UCSD-AML1 (cell line): ENCODE results near the gene ZNF600.
"Not testable (repeated sequence)": the region's sequence is repeated elsewhere in the genome, so short reads cannot be mapped to it uniquely, and the experiment has no call there.

Source experiments
- DNase-seq: peaks from one replicate; lab custom pipeline; 2025; ENCODE audit not compliant: unreplicated experiment; lab: John Stamatoyannopoulos, UW

Gene ZNF600

DNA sequence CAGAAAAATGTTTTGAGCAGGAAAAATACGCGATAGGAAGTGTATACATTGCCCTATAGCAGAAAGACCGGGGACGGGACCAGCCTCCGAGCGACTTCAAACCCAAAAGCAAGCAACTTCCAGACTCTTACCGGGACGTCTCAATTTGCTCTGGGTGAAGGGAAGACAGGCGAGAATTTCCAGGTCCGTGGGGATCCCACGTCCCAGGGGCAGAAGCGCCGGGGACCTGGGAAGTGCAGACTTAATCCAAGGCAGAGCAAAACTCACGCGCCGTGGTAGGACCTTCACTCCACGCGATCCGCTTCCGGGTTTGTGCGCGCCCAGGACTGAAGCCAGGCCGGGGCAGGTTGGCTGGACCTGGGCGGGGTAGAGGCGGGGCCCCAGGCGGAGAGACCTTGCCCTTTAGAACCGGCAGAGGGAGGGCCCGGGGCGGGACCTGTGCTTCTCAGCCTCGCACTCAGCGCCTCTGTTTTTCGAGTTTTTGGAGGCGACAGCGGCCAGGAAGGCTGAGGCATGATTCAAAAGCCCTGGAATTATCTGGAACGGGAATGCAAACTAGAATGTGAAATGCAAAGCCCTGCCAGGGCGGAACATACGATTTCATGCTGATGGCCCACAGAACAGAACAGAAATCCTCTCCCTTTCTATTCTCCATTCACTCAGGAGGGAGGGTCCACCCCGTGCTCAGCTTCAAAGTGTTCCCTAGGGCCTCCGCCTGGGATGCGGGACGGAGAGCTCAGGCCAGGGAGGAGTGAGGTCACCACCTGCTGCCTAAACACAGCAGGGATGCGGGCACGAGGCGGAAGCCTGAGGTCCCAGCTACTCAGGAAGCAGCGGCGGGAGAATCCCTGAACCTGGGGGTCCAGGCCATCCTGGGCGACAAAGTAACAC, at the start of gene ZNF600:
Gene ZNF600 (minus strand): TSS at position 328 of the 891 bp plus-strand sequence. CDS start 7,903 bp downstream, outside the sequence.
- peak; percentile 75 for DNase-seq

DNA sequence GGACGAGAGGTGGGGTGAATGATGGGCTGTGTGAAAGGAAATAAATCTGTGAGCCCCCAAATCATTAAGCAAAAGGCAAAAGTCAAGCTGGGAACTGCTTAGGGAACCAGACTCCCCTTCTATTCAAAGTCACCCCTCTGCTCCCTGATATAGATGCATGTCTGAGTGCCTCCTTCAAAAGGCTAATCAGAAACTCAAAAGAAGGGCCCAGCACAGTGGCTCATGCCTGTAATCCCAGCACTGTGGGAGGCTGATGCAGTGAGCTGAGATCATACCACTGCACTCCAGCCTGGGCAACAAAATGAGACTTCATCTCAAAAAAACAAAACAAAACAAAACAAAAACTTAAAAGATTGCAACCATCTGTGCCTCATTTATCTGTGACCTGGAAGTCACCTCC, 47.7 kb upstream of the ZNF600 start:
- DNase-seq = not testable (repeated sequence)

DNA sequence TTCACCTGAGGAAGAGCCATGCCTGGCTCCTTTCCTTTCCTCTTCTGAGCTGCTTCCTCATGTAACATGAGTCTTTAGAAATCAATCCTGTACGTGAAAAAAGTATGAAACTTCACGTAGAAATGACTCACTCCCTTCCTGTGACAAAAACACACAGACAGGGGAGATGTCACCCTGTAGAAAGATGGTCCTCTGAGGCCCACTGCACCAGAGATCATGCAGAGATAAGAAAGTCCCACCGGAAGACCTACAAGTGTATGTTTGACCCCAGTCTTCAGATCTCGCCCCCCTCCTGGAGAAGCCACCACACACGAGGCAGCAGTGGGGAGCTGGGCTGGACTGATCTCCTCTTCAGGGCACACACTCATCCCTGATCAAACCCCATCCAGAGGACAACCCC, 47.0 kb upstream of the ZNF600 start:
- not testable (repeated sequence) for DNase-seq

DNA sequence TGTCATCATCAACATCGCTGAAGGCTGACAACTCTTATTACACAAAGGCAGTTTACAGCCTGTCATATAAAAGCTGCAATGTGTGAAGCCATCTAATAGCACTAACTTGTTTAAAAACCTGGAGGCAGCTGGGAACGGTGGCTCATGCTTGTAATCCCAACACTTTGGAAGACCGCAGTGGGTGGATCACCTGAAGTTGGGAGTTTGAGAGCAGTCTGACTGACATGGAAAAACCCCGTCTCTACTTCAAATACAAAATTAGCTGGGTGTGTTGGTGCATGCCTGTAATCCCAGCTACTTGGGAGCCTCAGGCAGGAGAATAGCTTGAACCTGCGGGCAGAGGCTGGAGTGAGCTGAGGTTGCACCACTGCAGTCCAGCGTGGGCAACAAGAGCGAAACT, 43.3 kb upstream of the ZNF600 start:
- not testable (repeated sequence) for DNase-seq

DNA sequence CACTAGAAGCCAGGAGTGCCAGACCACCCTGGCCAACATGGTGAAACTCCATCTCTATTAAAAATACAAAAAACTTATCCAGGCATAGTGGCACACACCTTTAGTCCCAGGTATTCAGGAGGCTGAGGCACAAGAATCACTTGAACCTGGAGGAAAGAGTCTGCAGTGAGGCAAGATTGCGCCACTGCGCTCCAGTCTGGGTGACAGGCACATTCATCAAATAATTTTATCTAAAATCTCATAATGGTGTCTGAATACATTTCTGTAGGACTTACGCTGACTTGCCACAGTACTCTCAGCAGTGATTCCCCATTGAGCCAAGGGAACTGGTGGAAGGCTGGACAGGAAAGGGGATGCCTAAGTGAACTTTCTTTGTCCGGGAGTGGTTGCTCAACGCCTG, 39.2 kb upstream of the ZNF600 start:
- no peak for DNase-seq

DNA sequence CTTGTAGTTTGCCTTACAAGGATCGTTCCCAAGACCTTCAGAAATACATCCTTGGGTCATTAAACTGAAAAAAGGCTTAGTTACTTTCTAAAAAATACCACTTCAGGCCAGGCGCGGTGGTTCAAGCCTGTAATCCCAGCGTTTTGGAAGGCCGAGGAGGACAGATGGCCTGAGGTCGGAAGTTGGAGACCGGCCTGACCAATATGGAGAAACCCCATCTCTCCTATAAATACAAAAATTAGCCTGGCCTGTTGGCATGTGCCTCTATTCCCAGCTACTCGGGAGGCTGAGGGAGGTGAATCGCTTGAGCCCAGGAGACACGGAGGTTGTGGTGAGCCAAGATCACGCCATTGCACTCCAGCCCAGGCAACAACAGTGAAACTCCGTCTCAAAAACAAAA, 37.1 kb upstream of the ZNF600 start:
- DNase-seq = no peak

DNA sequence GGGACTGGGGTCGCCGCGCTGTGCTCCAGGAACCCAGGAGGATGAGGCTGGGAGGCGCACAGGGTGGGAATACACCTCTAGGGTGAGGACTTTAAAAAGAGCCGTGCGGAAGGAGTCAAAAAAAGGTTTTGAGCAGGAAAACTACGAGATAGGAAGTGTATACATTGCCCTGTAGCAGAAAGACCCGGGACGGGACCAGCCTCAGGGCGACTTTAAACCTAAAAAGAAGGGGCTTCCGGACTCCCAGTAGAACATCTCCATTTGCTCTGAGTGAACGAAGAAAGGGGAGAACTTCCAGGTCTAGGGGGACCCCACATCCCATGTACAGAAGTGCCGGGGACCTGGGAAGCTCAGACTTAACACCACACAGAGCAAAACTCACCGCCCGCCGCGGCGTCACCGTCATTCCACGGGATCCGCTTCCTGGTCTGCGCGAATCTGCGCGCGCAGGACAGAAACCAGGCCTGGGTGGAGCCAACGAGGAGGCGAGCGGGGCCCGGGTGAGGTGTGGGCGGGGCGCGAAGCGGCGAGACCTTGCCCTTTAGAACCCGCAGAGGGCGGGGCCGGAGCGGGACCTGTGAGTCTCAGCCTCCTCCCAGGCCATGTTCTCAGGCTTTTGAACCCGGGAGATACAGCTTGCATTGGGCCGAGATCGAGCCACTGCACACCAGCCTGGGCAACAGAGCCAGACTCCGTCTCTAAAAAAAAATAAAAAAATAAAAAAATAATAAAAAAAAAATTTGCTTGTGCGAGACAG, 34.8 kb upstream of the ZNF600 start, which contains the start of gene ZNF28:
Gene ZNF28 (minus strand): TSS at position 430 of the 757 bp plus-strand sequence. CDS start 3,675 bp downstream, outside the sequence.
- peak; percentile 71 for DNase-seq

DNA sequence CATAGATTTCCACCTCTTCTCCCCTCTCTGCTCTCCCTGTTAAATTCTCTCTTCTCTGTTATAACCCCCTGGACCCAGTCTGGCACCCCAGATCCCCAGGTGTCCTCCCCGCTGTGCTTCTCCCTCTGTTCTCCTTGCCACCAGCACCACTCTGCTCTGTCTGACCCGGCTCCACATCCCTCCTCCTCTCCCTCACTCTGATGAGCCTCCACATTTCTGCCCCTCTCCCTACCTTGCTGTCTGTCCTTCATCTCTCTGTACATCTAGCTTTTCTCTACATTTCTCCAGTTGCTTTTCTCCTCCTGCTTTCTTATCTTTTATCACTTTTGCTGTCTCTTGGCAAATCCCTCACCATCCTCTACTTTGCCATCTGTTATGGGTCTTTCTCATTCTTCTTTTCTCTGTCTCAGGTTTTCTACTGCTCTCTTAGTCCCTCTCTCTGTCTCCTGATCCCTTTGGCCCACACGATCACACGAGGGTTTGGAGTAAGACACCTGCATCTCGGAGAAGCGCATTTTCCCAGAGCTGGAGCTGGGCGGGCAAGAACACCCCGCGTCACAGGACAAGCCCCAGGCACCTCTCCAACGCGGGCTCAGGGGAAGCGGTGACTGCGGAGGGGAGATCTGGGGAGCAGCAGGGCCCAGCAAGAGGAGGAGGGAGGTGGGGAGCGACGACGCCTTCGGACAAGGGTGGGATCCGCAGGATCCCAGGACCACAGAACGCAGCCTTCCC, 34.0 kb upstream of the ZNF600 start:
- peak; percentile 22 for DNase-seq

DNA sequence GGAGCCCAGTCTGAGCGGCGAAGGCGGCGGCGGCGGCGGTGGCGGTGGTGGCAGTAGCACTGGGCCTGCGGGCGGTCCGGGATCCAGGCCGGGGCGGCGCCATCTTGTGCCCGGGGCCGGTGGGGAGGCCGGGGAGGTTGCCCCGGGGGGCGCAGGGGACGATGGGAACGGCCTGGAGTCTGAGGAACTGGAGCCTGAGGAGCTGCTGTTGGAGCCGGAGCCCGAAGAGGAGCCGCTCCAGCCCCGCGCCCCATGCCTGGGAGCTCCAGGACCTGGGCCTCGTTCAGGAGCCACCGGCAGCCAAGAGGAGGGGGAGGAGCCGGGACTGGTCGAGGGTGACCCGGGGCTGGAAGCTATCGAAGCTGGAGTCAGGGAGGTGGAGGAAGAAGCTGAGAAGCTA, 23.2 kb upstream of the ZNF600 start:
- DNase-seq = no peak

DNA sequence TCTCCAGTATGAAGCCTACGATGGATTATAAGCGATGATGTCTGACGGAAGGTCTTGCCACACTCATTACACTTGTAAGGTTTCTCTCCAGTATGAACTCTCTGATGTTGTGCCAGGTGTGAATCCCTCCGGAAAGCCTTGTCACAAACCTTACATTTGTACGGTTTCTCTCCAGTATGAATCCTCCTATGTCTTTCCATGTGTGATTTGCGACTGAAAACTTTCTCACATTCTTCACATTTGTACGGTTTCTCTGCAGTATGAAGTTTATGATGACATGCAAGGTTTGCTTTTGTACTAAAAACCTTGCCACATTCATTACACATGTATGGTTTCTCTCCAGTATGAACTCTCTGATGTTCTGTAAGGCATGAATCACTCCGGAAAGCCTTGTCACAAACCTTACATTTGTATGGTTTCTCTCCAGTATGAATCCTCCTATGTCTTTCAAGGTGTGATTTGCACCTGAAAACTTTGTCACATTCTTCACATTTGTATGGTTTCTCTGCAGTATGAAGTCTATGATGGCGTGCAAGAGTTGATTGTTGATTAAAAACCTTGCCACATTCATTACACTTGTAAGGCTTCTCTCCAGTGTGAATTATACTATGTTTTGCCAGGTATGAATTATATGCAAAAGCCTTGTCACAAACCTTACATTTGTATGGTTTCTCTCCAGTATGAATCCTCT, 13.5 kb upstream of the ZNF600 start:
- DNase-seq = not testable (repeated sequence)

DNA sequence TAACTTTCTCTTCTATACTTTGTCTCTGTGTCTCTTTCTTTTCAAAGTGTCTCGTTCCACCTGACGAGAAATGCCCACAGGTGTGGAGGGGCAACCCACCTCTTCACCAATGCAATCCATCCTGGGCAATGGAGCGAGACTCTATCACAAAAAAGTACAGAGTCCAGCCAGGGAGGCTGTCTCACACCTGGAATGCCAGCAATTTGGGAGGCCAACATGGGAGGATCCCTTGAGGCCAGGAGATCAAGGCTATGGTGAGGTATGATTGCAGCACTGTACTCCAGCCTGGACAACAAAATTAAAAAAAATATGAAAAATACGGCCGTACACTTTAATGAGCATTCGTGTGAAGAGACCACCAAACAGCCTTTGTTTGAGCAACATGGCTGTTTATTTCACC, 2.8 kb upstream of the ZNF600 start:
- DNase-seq = no peak

DNA sequence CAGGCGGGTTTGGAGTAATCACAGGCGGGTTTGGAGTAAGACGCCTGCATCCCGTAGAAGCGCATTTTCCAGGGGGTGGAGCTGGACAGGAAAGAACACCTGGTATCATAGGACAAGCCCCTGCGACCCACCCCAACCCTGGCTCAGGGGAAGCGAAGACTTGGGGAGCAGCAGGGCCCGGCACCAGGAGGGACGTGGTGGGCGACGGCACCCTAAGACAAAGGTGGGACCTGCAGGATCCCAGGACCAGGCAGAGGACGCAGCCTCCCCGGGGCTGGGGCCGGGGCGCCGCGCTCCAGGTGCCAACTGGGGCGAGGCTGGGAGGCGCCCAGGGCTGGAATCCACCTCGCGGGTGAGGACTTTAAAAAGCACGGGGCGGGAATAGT, 520 bp downstream of the ZNF600 start:
- DNase-seq = no peak

DNA sequence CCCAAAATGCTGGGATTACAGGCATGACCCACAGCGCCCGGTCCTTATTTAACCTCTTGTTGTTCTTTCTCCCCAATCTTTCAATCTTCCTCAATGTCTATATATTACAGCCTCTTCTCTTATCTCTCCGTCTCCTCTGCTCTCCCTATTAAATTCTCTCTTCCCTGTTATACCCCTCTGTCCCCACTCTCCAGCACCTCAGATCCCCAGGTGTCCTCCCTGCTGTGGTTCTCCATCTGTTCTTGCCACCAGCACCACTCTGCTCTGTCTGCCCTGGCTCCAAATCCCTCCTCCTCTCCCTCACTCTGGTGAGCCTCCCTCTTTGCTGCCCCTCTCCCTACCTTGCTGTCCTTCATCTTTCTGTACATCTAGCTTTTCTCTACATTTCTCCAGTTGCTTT, 1.1 kb downstream of the ZNF600 start:
- DNase-seq = no peak

DNA sequence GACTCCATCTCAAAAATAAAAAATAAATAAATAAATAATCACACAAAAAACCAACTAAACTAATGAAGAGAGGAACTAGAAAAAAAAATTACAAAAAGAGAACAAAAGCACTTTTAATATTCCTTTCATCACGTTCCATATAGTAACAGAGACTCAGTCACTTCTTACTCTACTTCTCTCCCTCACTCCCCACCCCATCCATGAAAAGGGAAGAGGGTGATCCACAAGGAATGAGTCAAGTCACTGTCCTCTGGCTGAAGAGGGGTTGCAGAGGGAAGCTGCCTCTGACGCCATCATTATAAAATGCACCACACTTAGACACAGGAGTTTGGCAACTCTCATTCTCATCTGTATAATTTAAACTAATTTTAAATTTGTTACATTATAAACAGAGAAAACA, 3.7 kb downstream of the ZNF600 start:
- DNase-seq = not testable (repeated sequence)

DNA sequence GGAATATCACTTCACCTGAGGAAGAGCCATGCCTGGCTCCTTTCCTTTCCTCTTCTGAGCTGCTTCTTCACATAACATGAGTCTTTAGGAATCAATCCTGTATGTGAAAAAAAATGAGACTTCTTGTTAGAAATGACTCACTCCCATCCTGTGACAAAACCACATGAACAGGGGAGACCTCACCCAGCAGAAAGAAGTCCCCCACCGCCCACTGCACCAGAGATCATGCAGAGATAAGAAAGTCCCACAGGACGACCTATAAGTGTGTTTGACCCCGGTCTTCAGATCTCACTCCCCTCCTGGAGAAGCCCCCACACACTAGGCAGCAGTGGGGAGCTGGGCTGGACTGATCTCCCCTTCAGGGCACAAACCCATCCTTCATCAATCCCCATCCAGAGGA, 7.8 kb downstream of the ZNF600 start:
- no peak for DNase-seq

DNA sequence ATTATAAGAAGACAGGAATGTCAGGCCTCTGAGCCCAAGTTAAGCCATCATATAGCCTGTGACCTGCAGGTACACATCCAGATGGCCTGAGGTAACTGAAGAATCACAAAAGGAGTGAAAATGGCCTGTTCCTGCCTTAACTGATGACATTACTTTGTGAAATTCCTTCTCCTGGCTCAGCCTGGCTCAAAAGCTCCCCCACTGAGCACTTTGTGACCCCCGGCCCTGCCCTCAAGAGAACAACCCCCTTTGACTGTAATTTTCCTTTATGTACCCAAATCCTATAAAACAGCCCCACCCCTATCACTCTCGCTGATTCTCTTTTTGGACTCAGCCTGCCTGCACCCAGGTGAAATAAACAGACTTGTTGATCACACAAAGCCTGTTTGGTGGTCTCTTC, 30.1 kb downstream of the ZNF600 start:
- not testable (repeated sequence) for DNase-seq

DNA sequence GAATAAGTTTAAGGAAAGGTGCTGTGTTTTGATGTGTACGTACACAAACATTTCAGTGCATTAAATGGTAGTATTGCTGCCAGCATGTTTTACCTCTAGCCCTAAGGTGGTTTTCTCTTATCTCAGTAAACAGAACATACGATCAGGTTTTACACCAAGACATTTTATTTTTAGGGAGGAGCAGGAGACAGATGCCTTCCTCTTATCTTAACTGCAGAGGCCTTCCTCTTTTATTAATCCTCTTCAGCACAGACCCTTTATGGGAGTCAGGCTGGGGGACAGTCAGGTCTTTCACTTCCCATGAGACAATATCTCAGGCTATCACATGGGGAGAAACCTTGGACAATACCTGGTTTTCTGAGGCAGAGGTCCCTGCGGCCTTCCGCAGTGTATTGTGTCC, 36.8 kb downstream of the ZNF600 start:
- DNase-seq = no peak

DNA sequence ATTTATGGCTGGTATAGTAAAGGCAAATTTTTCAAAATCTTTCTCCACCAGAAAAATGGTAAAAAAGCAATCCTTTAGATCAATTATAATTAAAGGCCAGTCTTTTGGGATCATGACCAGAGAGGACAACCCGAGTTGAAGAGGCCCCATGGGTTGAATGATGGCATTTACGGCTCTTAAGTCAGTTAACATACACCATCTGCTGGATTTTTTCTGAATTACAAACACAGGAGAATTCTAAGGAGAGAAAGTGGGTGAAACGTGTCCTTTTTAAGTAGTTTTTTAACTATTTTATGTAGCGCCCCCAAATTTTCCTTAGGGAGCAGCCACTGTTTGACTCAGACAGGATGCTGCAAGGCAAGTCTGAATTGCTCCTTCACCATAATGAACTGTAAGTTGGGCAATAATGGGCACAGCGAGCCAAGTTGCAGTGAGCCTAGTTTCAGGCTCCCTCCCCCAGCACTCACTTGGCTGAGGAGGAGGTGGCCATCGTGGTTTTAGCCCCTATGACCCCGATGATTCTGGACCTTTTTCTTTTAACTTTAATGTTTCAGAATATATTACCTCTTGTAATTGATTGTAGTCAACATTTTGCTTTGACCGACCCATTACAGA, 38.1 kb downstream of the ZNF600 start:
- no peak for DNase-seq

DNA sequence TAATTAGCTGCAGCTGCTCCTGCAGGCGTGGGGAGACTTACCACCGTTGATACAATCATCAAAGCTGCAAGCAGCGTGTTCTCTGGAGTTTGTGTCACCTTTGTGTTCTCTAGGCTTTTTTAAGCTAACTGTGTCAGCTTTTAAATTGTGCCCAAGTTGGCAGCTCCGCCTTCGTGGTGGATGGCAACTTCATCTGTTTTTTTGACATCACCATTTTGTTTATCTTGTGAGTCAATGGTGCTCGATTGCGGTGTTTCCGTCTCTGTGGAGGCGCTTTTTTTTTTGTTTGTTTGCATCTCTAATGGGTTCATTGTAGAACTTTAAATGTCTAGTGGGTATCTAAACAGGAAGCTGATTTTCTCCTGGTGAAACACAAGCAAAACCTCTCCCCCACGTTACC, 40.7 kb downstream of the ZNF600 start:
- not testable (repeated sequence) for DNase-seq

DNA sequence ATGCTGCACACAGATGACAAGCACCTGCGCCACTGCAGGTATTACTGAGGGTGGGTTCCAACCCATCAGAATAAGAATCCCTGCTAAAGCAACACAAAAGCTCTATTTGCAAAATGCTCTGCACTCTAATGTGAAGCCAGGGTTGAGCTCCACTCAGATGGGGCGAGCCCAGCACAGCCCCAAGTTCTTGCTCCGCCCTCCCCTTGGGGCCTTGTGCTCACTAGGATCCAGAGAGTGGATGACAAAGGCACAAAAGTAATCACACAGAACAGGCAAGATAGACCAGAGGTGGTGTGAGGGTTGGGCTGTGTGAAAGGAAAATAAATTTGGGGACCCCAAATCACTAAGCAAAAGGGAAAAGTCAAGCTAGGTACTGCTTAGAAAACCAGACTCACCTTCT, 43.5 kb downstream of the ZNF600 start:
- DNase-seq = no peak
